ENCODE measurements around the gene SMIM17.

GRCh38 chr19:56701895-56702294 lies 58.9 kb downstream of the SMIM17 start:
- TF ChIP-seq CTCF (IDR thresholded peaks at IDR 0.05) (no peak), POLR2A (IDR thresholded peaks at IDR 0.05) (no peak)
